ENCODE measurements around the gene PYGM.

Gene PYGM

DNA sequence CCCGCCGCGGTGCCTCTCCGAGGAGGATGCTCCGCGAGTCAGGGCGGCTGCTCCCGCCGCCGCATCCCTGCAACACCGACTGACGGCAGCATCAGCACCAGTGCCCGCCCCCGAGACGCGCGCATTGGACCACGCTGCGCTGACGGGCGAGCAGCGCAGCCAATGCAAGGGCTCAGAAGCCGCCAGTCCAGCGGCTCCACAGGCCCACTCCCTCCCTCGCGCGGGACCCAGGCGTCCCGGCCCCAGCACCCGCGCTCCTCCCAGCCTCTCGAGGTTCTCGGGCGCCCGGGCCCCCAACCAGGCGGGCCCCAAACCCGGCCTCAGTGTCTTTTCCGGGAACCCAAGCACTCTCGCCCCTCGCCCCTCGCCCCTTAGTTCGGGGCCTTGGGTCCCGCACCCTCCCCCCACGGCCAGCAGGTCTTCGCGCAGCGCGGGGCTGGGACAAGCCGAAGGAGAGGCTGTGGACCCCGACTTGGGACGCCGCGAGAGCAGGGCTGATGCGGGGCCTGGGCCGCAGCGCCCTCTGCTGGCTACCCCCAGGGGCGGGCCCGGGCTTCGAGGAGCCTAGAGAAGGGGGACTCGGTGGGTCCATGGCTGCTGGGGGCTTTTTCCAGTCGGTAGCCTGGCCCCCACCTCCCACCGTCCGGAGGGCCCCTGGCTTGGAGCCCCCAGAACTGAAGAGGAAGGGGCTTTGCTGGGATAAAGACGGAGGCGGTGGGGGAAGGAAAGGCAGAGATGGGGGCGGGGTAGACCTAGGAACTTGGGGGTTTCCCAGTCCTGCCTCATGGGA is 36.5 kb downstream of the PYGM start, which contains the start of gene NRXN2:
Gene NRXN2 (minus strand): TSS at position 81 of the 790 bp plus-strand sequence. CDS start 9,498 bp downstream, outside the sequence.
- Histone ChIP-seq H3K27me3 (replicated peaks; ENCODE audit: control insufficient read depth, insufficient read depth, low read length) (peaks cover 53% of the 10 kb centered on the region), H3K4me3 (ENCODE audit: low read length) (peak within 1 kb of the TSS; percentile 74), H3K36me3 (ENCODE audit: control insufficient read depth, insufficient read depth, low read length, severe bottlenecking) (no peaks in the 10 kb centered on the region), H3K9ac (ENCODE audit: low read length) (peak within 1 kb of the TSS; percentile 60), H3K9me3 (ENCODE audit: control insufficient read depth, low read length) (no peaks in the 10 kb centered on the region), H3K4me1 (ENCODE audit: control insufficient read depth, insufficient read depth, low read length) (no peaks in the 10 kb centered on the region)
- peak; percentile 93 for DNase-seq (ENCODE audit: low read depth)

- Histone ChIP-seq H3K4me3 (ENCODE audit: low read length) (no peak overlapping the region), H3K9me3 (ENCODE audit: control insufficient read depth, low read length) (no peaks in the 10 kb centered on the region), H3K36me3 (ENCODE audit: control insufficient read depth, insufficient read depth, low read length, severe bottlenecking) (no peaks in the 10 kb centered on the region), H3K4me1 (ENCODE audit: control insufficient read depth, insufficient read depth, low read length) (no peaks in the 10 kb centered on the region), H3K9ac (ENCODE audit: low read length) (no peak overlapping the region), H3K27me3 (replicated peaks; ENCODE audit: control insufficient read depth, insufficient read depth, low read length) (peaks cover 57% of the 10 kb centered on the region)
- DNase-seq (ENCODE audit: low read depth): no peak
Measured at GRCh38 chr11:64722141-64723065, 37.4 kb downstream of the PYGM start.

GRCh38 chr11:64721359-64721699 is 38.4 kb downstream of the PYGM start:
- no peak overlapping the region for H3K9ac ChIP-seq (ENCODE audit: low read length)
- no peaks in the 10 kb centered on the region for H3K4me1 ChIP-seq (ENCODE audit: control insufficient read depth, insufficient read depth, low read length)
- H3K36me3 ChIP-seq (ENCODE audit: control insufficient read depth, insufficient read depth, low read length, severe bottlenecking): no peaks in the 10 kb centered on the region
- no peaks in the 10 kb centered on the region for H3K9me3 ChIP-seq (ENCODE audit: control insufficient read depth, low read length)
- DNase-seq (ENCODE audit: low read depth): no peak
- H3K27me3 ChIP-seq (replicated peaks; ENCODE audit: control insufficient read depth, insufficient read depth, low read length): peaks cover 67% of the 10 kb centered on the region
- H3K4me3 ChIP-seq (ENCODE audit: low read length): no peak overlapping the region

DNA sequence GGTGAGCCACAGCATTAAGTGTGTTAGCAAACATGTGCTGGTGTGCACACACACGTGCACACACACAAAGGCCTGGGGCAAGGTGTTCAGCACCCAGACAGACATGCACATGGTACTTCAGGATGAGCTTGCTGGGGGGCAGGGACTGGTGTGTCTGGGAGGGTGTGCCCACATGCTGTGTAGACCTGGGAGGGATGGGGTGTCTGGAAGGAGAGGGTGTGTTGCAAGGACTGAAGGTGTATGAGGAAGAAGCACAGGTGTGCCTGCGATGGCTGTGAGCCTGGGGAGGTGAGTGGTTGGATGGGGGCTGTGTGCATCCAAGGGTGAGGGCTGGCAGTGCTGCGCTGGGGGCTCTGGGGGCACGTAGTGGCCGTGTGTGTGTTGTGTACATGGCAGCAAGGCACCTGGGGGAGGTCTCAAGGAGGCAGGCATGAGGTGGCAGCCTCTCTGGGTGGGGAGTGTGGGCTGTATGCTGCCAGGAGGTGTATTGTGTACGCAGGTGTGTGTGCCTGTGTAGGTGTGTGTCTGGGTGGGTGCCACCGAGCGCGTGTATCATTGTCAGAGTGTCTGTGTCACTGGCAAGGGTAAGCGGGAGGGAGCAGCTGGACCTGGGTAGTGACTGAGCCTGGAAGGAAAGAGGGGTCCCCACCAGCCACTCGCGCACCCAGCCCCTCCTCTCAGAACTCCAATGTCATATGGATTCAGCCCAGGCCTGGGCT is 39.0 kb downstream of the PYGM start:
- no peak overlapping the region for H3K9ac ChIP-seq (ENCODE audit: low read length)
- H3K4me3 ChIP-seq (ENCODE audit: low read length): no peak overlapping the region
- peaks cover 68% of the 10 kb centered on the region for H3K27me3 ChIP-seq (replicated peaks; ENCODE audit: control insufficient read depth, insufficient read depth, low read length)
- no peaks in the 10 kb centered on the region for H3K36me3 ChIP-seq (ENCODE audit: control insufficient read depth, insufficient read depth, low read length, severe bottlenecking)
- DNase-seq (ENCODE audit: low read depth): no peak
- no peaks in the 10 kb centered on the region for H3K9me3 ChIP-seq (ENCODE audit: control insufficient read depth, low read length)
- H3K4me1 ChIP-seq (ENCODE audit: control insufficient read depth, insufficient read depth, low read length): no peaks in the 10 kb centered on the region

GRCh38 chr11:64720167-64720566 is 39.6 kb downstream of the PYGM start:
- H3K9ac ChIP-seq (ENCODE audit: low read length): no peak overlapping the region
- no peak overlapping the region for H3K4me3 ChIP-seq (ENCODE audit: low read length)
- H3K36me3 ChIP-seq (ENCODE audit: control insufficient read depth, insufficient read depth, low read length, severe bottlenecking): no peaks in the 10 kb centered on the region
- DNase-seq (ENCODE audit: low read depth): no peak
- H3K27me3 ChIP-seq (replicated peaks; ENCODE audit: control insufficient read depth, insufficient read depth, low read length): peaks cover 71% of the 10 kb centered on the region
- no peaks in the 10 kb centered on the region for H3K4me1 ChIP-seq (ENCODE audit: control insufficient read depth, insufficient read depth, low read length)
- H3K9me3 ChIP-seq (ENCODE audit: control insufficient read depth, low read length): no peaks in the 10 kb centered on the region

- Histone ChIP-seq H3K9me3 (ENCODE audit: control insufficient read depth, low read length) (no peaks in the 10 kb centered on the region), H3K27me3 (replicated peaks; ENCODE audit: control insufficient read depth, insufficient read depth, low read length) (peaks cover 73% of the 10 kb centered on the region)
- DNase-seq (ENCODE audit: low read depth): no peak
Measured at GRCh38 chr11:64719406-64719805, 40.4 kb downstream of the PYGM start.

GRCh38 chr11:64718780-64719124 is 41.0 kb downstream of the PYGM start:
- no peak overlapping the region for H3K4me3 ChIP-seq (ENCODE audit: low read length)
- H3K27me3 ChIP-seq (replicated peaks; ENCODE audit: control insufficient read depth, insufficient read depth, low read length): peaks cover 79% of the 10 kb centered on the region
- H3K9me3 ChIP-seq (ENCODE audit: control insufficient read depth, low read length): no peaks in the 10 kb centered on the region
- DNase-seq (ENCODE audit: low read depth): no peak
- no peaks in the 10 kb centered on the region for H3K36me3 ChIP-seq (ENCODE audit: control insufficient read depth, insufficient read depth, low read length, severe bottlenecking)
- no peak overlapping the region for H3K9ac ChIP-seq (ENCODE audit: low read length)
- H3K4me1 ChIP-seq (ENCODE audit: control insufficient read depth, insufficient read depth, low read length): no peaks in the 10 kb centered on the region

More at GRCh38 chr11:64719406-64719805, 40.4 kb downstream of the PYGM start:
- Histone ChIP-seq H3K4me1 (ENCODE audit: control insufficient read depth, insufficient read depth, low read length) (no peaks in the 10 kb centered on the region), H3K9ac (ENCODE audit: low read length) (no peak overlapping the region), H3K4me3 (ENCODE audit: low read length) (no peak overlapping the region), H3K36me3 (ENCODE audit: control insufficient read depth, insufficient read depth, low read length, severe bottlenecking) (no peaks in the 10 kb centered on the region)

- Histone ChIP-seq H3K4me1 (ENCODE audit: control insufficient read depth, insufficient read depth, low read length) (no peaks in the 10 kb centered on the region), H3K4me3 (ENCODE audit: low read length) (no peak overlapping the region), H3K36me3 (ENCODE audit: control insufficient read depth, insufficient read depth, low read length, severe bottlenecking) (no peaks in the 10 kb centered on the region), H3K9ac (ENCODE audit: low read length) (no peak overlapping the region), H3K9me3 (ENCODE audit: control insufficient read depth, low read length) (no peaks in the 10 kb centered on the region), H3K27me3 (replicated peaks; ENCODE audit: control insufficient read depth, insufficient read depth, low read length) (peaks cover 80% of the 10 kb centered on the region)
- DNase-seq (ENCODE audit: low read depth): no peak
Measured at GRCh38 chr11:64718084-64718779, 41.5 kb downstream of the PYGM start.

- Histone ChIP-seq H3K9me3 (ENCODE audit: control insufficient read depth, low read length) (no peaks in the 10 kb centered on the region), H3K36me3 (ENCODE audit: control insufficient read depth, insufficient read depth, low read length, severe bottlenecking) (no peaks in the 10 kb centered on the region), H3K9ac (ENCODE audit: low read length) (no peak overlapping the region), H3K4me3 (ENCODE audit: low read length) (no peak overlapping the region), H3K4me1 (ENCODE audit: control insufficient read depth, insufficient read depth, low read length) (no peaks in the 10 kb centered on the region), H3K27me3 (replicated peaks; ENCODE audit: control insufficient read depth, insufficient read depth, low read length) (peaks cover 77% of the 10 kb centered on the region)
- no peak for DNase-seq (ENCODE audit: low read depth)
Measured at GRCh38 chr11:64717268-64717578, 42.6 kb downstream of the PYGM start.

DNA sequence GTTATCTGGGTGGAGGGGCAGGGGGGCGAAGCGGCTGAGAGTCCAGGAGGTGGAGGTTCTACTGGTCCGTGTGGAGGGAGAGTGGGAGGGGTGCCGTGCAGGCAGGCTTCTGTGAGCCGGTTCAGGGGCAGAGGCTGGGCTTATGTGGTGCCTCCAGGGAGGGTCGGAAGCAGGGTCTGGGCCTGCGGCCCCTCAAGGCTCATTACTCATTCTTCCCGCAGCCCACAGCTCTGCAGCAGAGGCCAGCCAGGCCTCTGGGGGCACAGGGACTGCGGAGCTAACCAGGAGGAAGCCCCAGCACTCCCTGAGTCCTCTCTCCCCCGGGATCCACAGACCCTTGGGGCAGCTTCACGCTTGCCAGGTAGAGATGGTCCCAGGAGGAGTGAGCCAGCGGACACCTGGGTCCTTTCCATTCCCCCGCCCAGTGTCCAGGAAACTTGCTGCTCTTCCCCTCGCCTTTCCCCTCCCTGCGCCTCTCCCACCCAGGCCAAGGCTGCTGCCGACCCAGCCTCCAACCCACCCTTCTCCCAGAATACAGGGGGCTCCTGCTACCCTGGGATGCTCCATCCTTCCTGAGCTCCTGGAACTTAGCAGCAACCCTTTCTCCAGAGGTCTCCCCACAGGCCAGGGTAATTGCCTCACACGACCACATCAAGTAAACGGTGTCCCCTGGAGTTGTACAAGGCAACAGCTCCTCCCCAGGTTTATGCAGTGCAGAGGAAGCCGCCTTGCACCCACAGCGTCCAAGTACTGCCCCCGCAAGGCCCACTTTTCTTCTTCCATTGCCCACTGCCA is 43.1 kb downstream of the PYGM start:
- Histone ChIP-seq H3K4me3 (ENCODE audit: low read length) (no peak overlapping the region), H3K4me1 (ENCODE audit: control insufficient read depth, insufficient read depth, low read length) (no peaks in the 10 kb centered on the region), H3K9ac (ENCODE audit: low read length) (no peak overlapping the region), H3K9me3 (ENCODE audit: control insufficient read depth, low read length) (no peaks in the 10 kb centered on the region), H3K36me3 (ENCODE audit: control insufficient read depth, insufficient read depth, low read length, severe bottlenecking) (no peaks in the 10 kb centered on the region), H3K27me3 (replicated peaks; ENCODE audit: control insufficient read depth, insufficient read depth, low read length) (peaks cover 74% of the 10 kb centered on the region)
- DNase-seq (ENCODE audit: low read depth): no peak

Measured in adipocyte (in vitro differentiated cells).